AG10803 (cell line): ENCODE data around the gene SETBP1.
A peak's percentile ranks its signal among the peaks of the same experiment; 100 is the strongest.

Experiments
- DNase-seq: peaks from one replicate; pipeline ENCODE4 v3.0.0; 2010; ENCODE audit warnings: low read depth
- H3K4me3 ChIP-seq: 2 replicates; pipeline ENCODE4 v1.5.1; 2011; ENCODE audit warnings: mild to moderate bottlenecking, low read length, control low read depth
- TF ChIP-seq, protein P1 (sequence below): conservative IDR thresholded peaks from 2 replicates; pipeline ENCODE4 v1.5.1; 2011; ENCODE audit warnings: mild to moderate bottlenecking, low read length, control low read depth, inconsistent platforms

The SETBP1 gene

DNA sequence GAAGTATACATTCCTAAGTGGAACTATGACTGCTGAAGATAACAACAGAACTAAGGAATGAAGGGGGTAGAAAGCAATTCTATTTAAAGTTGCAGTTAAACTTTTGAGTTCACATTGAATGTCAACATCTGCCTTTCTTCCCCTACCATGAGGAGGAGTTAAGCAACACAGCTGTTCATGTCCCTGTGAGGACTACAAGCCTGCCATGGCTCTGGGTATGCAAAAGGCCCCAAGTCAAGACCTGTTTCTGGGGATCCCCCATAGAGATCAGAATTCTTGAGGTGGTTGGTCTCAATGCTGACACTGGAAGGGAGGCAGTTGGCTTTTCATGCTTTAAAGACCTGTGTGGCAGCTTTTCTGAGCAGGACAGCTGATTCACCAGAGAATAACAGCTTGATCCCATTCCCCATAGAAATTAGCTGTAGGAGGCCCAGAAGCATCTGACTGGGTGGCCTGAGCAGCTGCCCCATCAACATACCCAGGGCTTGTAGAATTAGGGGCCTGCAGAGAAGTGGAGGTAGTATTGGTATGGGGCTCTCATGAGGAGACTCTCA is 131.0 kb downstream of the SETBP1 start:
- DNase-seq: no peak
- TF ChIP-seq, protein P1, sequence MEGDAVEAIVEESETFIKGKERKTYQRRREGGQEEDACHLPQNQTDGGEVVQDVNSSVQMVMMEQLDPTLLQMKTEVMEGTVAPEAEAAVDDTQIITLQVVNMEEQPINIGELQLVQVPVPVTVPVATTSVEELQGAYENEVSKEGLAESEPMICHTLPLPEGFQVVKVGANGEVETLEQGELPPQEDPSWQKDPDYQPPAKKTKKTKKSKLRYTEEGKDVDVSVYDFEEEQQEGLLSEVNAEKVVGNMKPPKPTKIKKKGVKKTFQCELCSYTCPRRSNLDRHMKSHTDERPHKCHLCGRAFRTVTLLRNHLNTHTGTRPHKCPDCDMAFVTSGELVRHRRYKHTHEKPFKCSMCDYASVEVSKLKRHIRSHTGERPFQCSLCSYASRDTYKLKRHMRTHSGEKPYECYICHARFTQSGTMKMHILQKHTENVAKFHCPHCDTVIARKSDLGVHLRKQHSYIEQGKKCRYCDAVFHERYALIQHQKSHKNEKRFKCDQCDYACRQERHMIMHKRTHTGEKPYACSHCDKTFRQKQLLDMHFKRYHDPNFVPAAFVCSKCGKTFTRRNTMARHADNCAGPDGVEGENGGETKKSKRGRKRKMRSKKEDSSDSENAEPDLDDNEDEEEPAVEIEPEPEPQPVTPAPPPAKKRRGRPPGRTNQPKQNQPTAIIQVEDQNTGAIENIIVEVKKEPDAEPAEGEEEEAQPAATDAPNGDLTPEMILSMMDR: no peak
- H3K4me3 ChIP-seq: no peak overlapping the region

DNA sequence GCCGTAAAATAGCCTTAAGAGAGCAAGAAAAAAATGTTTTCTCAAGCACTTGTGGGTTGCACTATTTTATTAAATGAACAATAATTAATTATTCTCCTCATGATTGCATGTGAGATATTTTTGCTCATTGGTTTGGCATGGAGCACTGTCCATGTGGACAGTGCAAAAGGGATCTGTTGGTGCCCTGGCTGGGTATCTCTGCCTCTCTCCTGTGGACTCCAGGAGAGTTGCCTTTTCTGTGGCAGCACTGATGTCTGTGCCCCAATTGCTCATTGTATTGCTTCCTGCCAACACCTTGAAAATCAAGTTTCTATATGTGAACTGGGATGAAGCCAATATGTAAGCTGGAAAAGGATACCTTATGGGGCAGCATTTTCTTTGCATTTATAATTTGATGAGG is 131.7 kb downstream of the SETBP1 start:
- TF ChIP-seq, protein P1: no peak
- H3K4me3 ChIP-seq: no peak overlapping the region
- no peak for DNase-seq

DNA sequence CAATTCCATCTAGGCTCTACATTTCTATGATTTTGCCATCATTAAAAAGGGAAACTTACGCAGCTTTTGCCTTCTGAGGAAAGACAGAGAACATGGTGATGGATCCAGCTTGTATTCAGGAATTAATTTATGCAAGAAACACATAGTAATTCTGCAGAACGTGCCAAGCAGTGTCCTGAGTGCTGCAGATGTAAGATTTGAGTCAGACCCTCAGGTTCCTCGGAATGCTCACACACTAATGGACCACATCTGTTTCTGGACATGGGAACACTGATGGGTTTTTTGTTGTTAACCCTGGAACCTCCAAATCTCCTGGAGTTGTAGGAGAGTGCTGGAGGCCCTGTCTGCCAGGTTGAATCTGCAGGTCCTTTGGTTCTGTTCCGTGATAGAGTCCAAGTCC is 132.9 kb downstream of the SETBP1 start:
- TF ChIP-seq, protein P1: no peak
- H3K4me3 ChIP-seq: no peak overlapping the region
- DNase-seq: peak; percentile 40

DNA sequence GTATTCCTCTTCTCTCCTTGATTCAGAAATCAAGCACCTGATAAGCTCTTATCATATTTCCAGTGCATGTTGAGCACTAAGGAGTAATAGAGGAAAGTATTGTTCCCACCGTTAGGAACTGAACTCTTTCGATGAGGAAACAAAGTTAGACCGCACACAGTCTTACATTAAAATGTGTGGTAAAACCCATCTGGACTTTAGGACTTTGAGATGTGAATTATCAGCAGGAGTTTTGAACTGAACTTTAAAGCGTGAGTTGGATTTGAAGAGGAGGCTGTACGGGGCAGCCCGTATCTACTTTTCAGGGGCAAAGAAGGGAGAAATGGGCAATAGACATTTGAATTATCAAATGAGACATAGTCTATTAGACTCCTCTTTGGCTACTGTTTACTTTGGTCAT is 134.4 kb downstream of the SETBP1 start:
- TF ChIP-seq, protein P1: no peak
- DNase-seq: no peak
- H3K4me3 ChIP-seq: no peak overlapping the region

DNA sequence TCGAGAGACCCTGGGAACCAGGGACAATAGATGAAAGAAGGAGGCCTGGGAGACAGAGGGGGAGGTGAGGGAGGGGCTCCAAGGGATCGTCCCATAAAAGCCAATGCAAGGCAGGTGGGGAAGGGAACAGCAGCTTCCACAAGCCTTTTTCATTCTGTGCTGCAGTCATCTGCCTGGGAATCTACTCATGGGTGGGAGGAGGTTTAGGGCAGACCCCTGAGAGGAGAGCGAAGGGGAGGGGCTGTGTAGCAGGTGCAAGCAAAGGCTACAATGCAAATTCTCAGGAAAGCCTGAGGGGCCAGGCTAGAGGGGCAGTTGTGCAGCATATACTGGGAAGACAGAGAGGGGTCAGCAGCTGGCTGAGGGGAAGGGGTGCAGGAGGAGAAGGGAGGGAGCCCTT is 135.4 kb downstream of the SETBP1 start:
- TF ChIP-seq, protein P1: no peak
- H3K4me3 ChIP-seq: no peak overlapping the region
- DNase-seq: no peak

- TF ChIP-seq, protein P1: no peak
- DNase-seq: no peak
- no peak overlapping the region for H3K4me3 ChIP-seq
Measured at GRCh38 chr18:44816477-44816876, 135.8 kb downstream of the SETBP1 start.

DNA sequence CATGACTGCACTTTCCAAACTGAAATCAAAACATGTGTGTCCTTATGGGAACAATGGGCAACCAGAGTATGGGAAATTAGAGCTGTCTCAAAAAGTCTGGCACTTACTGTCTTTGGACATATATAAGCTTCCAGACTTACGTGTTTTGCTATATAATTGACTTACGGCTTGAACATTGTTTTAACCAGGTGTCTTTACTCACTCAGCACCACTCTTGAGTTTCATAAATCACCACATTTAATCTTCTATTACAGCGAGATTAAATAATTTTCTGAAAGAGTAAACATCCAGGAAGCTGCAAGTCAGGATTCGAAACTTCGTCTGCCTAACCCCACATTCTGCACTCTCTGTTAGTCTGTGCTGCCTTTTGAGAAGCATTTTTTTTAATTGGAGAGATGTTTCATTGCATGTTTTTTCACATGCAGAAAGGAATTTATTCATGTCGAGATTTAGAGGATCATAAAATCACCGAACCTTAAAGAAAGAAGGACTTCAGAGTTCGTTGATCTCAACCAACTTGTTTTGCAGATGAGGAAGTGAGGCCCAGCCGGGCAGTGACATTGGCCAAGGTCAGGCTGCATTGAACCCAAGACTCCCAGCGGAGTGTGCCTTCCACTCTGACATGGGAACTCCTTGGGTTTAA is 137.3 kb downstream of the SETBP1 start:
- DNase-seq: no peak
- TF ChIP-seq, protein P1: no peak
- no peak overlapping the region for H3K4me3 ChIP-seq
